IMR-90 (cell line): Measurements from ENCODE around the gene PSG4. TPM values are rescaled to one million over a fixed set of nuclear protein-coding genes. Genes with fewer than 3 reads are reported as not detected.
"Not testable (repeated sequence)": the region's sequence is repeated elsewhere in the genome, so short reads cannot be mapped to it uniquely, and the experiment has no call there.

Source experiments
- ATAC-seq: fragments of 200-7000 bp; cut with Tn5 transposase; 2 replicates; pipeline ENCODE4 v1.9.1; 2020; ENCODE audit warnings: low read depth, mild to moderate bottlenecking, moderate library complexity
- BruUV-seq: library from RNA; stranded (reverse); fragments of 400-500 nt; replicated peaks from 2 replicates; lab custom pipeline; 2021; lab: Mats Ljungman, UMichigan
- CTCF ChIA-PET: fragments of 300-600 bp; formaldehyde crosslinking; extraction: SDS; loops from one replicate; lab custom pipeline; 2021; ENCODE audit warnings: antibody characterized with exemption; lab: Yijun Ruan, JAX
- POLR2A ChIA-PET: fragments of 300-600 bp; sonication (Branson Sonifier 250); formaldehyde crosslinking; loops from one replicate; lab custom pipeline; 2022; ENCODE audit warnings: antibody characterized with exemption; ENCODE audit not compliant: unreplicated experiment; lab: Charles Lee
- DNase-seq: peaks from one replicate; pipeline ENCODE4 v3.0.0; 2013
- H2AFZ ChIP-seq: replicated peaks from 2 replicates; pipeline ENCODE3; 2013; ENCODE audit warnings: low read length, mild to moderate bottlenecking; ENCODE audit not compliant: poor library complexity
- H2AK5ac ChIP-seq: 2 replicates; pipeline ENCODE4 v1.6.1; 2013; ENCODE audit warnings: low read depth, low read length, inconsistent platforms
- H2AK9ac ChIP-seq: replicated peaks from 2 replicates; pipeline ENCODE3; 2013; ENCODE audit warnings: mild to moderate bottlenecking, low read depth, low read length, moderate library complexity; ENCODE audit not compliant: poor library complexity
- H2BK120ac ChIP-seq: 2 replicates; pipeline ENCODE4 v1.6.1; 2013; ENCODE audit warnings: low read depth, low read length, inconsistent platforms
- H2BK15ac ChIP-seq: 3 replicates; pipeline ENCODE4 v1.6.1; 2013; ENCODE audit warnings: low read depth, low read length, inconsistent platforms
- H2BK20ac ChIP-seq: 2 replicates; pipeline ENCODE4 v1.6.1; 2013; ENCODE audit warnings: low read depth, mild to moderate bottlenecking, inconsistent platforms, low read length, moderate library complexity
- H2BK5ac ChIP-seq: 2 replicates; pipeline ENCODE4 v1.6.1; 2013; ENCODE audit warnings: mild to moderate bottlenecking, low read depth, low read length, inconsistent platforms; ENCODE audit not compliant: poor library complexity, severe bottlenecking
- H3K14ac ChIP-seq: replicated peaks from 2 replicates; pipeline ENCODE4 v1.6.1; 2013; ENCODE audit warnings: low read depth, low read length, inconsistent platforms
- H3K18ac ChIP-seq: 2 replicates; pipeline ENCODE4 v1.6.1; 2013; ENCODE audit warnings: low read depth, low read length, control low read depth
- H3K23ac ChIP-seq: 2 replicates; pipeline ENCODE4 v1.6.1; 2013; ENCODE audit warnings: low read depth, low read length, inconsistent platforms
- H3K27ac ChIP-seq: 2 replicates; pipeline ENCODE4 v1.5.1; 2013; ENCODE audit warnings: mild to moderate bottlenecking, control low read depth, low read length; ENCODE audit not compliant: insufficient read depth
- H3K27me3 ChIP-seq: 2 replicates; pipeline ENCODE4 v1.6.1; 2013; ENCODE audit warnings: low read length; ENCODE audit not compliant: control insufficient read depth, insufficient read depth
- H3K36me3 ChIP-seq: 2 replicates; pipeline ENCODE4 v1.6.1; 2013; ENCODE audit warnings: low read length, mixed read lengths; ENCODE audit not compliant: control insufficient read depth, insufficient read depth
- H3K4ac ChIP-seq: 2 replicates; pipeline ENCODE4 v1.6.1; 2013; ENCODE audit warnings: low read depth, low read length, inconsistent platforms
- H3K4me1 ChIP-seq: 2 replicates; pipeline ENCODE4 v1.6.1; 2013; ENCODE audit warnings: low read length, mixed read lengths; ENCODE audit not compliant: control insufficient read depth, insufficient read depth
- H3K4me2 ChIP-seq: 2 replicates; pipeline ENCODE4 v1.6.1; 2013; ENCODE audit warnings: low read depth, mild to moderate bottlenecking, control low read depth, low read length, moderate library complexity
- H3K4me3 ChIP-seq: 2 replicates; pipeline ENCODE4 v1.5.1; 2013; ENCODE audit warnings: low read depth, mild to moderate bottlenecking, control low read depth, low read length, moderate library complexity; ENCODE audit not compliant: insufficient read depth
- H3K56ac ChIP-seq: 2 replicates; pipeline ENCODE4 v1.6.1; 2013; ENCODE audit warnings: low read length, inconsistent platforms; ENCODE audit not compliant: insufficient read depth; ENCODE audit errors: extremely low read depth
- H3K79me1 ChIP-seq, 2 experiments: 2 replicates each; pipeline ENCODE4 v1.6.1; 2013; ENCODE audit warnings: low read length in 2 of 2, inconsistent platforms in 1 of 2, low read depth in 1 of 2
- H3K9ac ChIP-seq: 2 replicates; pipeline ENCODE4 v1.6.1; 2013; ENCODE audit warnings: low read depth, low read length, control low read depth
- H3K9me1 ChIP-seq: 2 replicates; pipeline ENCODE4 v1.6.1; 2013; ENCODE audit warnings: low read length, inconsistent platforms; ENCODE audit not compliant: insufficient read depth
- H3K9me3 ChIP-seq: 2 replicates; pipeline ENCODE4 v1.6.1; 2013; ENCODE audit warnings: low read length; ENCODE audit not compliant: control insufficient read depth, insufficient read depth
- H4K20me1 ChIP-seq: 2 replicates; pipeline ENCODE4 v1.6.1; 2013; ENCODE audit warnings: low read length, inconsistent platforms; ENCODE audit not compliant: insufficient read depth
- H4K5ac ChIP-seq: 2 replicates; pipeline ENCODE4 v1.6.1; 2013; ENCODE audit warnings: mild to moderate bottlenecking, low read depth, low read length, control low read depth
- H4K8ac ChIP-seq, 2 experiments: 2 replicates each; pipeline ENCODE4 v1.6.1; 2013; ENCODE audit warnings: low read depth in 2 of 2, low read length in 2 of 2, control low read depth in 1 of 2, inconsistent platforms in 1 of 2
- H4K91ac ChIP-seq: 2 replicates; pipeline ENCODE4 v1.6.1; 2013; ENCODE audit warnings: low read depth, low read length, inconsistent platforms; ENCODE audit not compliant: insufficient read depth
- WGBS, 2 experiments: methylation state at CpG; one replicate each; pipeline versions ENCODE4 v1.1.5 to v1.1.7; 2013; ENCODE audit warnings: missing lambda C conversion rate in 2 of 2; ENCODE audit not compliant: insufficient read length in 1 of 2; ENCODE audit errors: extremely low coverage in 2 of 2; 5-methylcytosine and 5-hydroxymethylcytosine counted together
- dilution Hi-C: fragments of 300-500 bp; cut with HindIII; formaldehyde crosslinking; loops from one replicate; pipeline ENCODE4 v1.14.3; 2018; ENCODE audit warnings: low sequenced_read_pairs; ENCODE audit not compliant: unreplicated experiment
- in situ Hi-C: fragments of 300-500 bp; cut with MboI; formaldehyde crosslinking; loops from 3 replicates; pipeline ENCODE4 v1.14.3; 2019; ENCODE audit warnings: low sequenced_read_pairs, inconsistent platforms, mixed read lengths
- intact Hi-C: fragments of 100-400 bp; cut with micrococcal nuclease; formaldehyde crosslinking; loops from 2 replicates; pipeline ENCODE4 v1.10.0; 2022
- polyA plus RNA-seq, 3 experiments: library from polyadenylated mRNA; depleted of rRNA; stranded (reverse); fragments of >200 nt; gene quantifications; 2 replicates each; pipeline ENCODE4 v1.2.3, GENCODE V29; 2012; ENCODE audit warnings: low replicate concordance in 1 of 3
- total RNA-seq: library from RNA; depleted of rRNA; stranded (reverse); fragments of >200 nt; gene quantifications from 2 replicates; pipeline ENCODE4 v1.2.3, GENCODE V29; 2012

Gene PSG4
- total and polyA plus RNA-seq, 2 of the 4 experiments (the other 2 are of a cell fraction) = 106 to 223 TPM

DNA sequence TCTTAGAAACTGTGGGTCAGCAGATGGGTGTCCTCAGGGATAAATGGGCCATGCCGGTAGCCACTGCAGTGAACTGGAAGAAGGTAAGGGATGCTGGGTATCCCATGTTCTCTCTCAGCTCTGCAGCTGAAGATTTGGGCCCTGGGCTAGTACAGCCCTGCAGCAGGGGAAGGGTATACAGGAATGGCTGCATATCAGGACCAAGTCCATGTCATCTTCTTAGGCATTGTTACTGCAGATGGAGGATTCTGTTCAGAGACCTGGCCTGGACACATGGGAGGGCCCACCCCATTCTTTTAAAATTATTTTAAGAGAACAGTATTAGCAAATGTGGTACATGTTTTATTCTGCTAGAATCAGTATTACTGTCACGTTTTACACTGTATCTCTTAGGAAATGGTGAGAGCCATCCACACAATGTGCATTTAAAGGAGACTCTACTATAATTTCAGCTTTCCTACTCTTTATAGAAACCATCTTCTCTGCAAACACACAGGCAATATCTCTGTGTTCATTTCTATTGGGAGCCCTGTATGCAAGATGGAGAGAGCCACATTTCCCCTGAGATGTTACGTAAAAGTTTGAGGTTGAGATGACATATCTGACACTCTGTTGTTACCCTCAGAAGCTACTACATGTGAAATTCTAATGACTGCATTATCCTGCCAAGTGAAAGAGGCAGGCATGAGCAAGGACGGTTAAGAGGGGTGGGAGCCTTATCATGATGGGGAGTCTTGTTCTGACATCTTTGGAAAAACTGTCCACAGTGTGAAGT, 12.9 kb downstream of the PSG4 start:
- intact Hi-C loops = loop anchor here (5.0 kb wide), 2 partner anchors 70 to 90 kb away; no protein-coding TSS in a partner anchor
- H3K4me1 ChIP-seq, H3K79me1 ChIP-seq, H2AFZ ChIP-seq, H3K9me1 ChIP-seq, H2AK9ac ChIP-seq, H3K9ac ChIP-seq, H3K56ac ChIP-seq, BruUV-seq, H3K9me3 ChIP-seq, H3K4me3 ChIP-seq, CTCF ChIA-PET, DNase-seq, H3K23ac ChIP-seq, dilution Hi-C loops, H3K27ac ChIP-seq, H3K27me3 ChIP-seq, ATAC-seq, POLR2A ChIA-PET, H3K4me2 ChIP-seq, H3K36me3 ChIP-seq, H4K20me1 ChIP-seq, H3K18ac ChIP-seq: not testable (repeated sequence)
- H2BK5ac ChIP-seq = peak overlapping the region; percentile 58
- peak overlapping the region; percentile 82 for H2BK120ac ChIP-seq
- peak overlapping the region; percentile 91 for H2BK20ac ChIP-seq
- peak overlapping the region; percentile 19 for H4K91ac ChIP-seq
- 0 out of 2 replicates have a peak overlapping the region, but pooled peaks have one; percentile 66 for H3K14ac ChIP-seq
- peak overlapping the region; percentile 75; the same call in 1 of the 2 replicates for H3K4ac ChIP-seq
- peak overlapping the region; percentile 54; the same call in 1 of the 2 replicates for H4K5ac ChIP-seq
- no CpG with 5 or more reads among the region's 4 CpGs for WGBS, 2 experiments
- peak overlapping the region in 1 of 2 experiments; percentile 14; a peak in 1 of 4 replicates for H4K8ac ChIP-seq
- in situ Hi-C loops = loop anchor here (5.0 kb wide), 1 partner anchor 70 kb away; no protein-coding TSS in a partner anchor
- H2BK15ac ChIP-seq = peak overlapping the region; percentile 34; the same call in 2 of the 3 replicates
- 0 out of 2 replicates have a peak overlapping the region, but pooled peaks have one; percentile 10 for H2AK5ac ChIP-seq
